Brain microvascular endothelial cell (primary cell): Measurements from ENCODE around the gene TADA2A.
A peak's percentile ranks its signal among the peaks of the same experiment; 100 is the strongest.

Experiments used
- DNase-seq: peaks from one replicate; pipeline ENCODE4 v3.0.0-alpha.2; 2020
- H3K27ac ChIP-seq: fragments of 250-450 bp; sonication (Bioruptor Pico); 2 replicates; pipeline ENCODE4 v1.5.1; 2020; ENCODE audit warnings: mild to moderate bottlenecking, moderate library complexity
- H3K27me3 ChIP-seq: fragments of 250-450 bp; sonication (Bioruptor Pico); replicated peaks from 2 replicates; pipeline ENCODE4 v1.5.1; 2020; ENCODE audit warnings: mild to moderate bottlenecking
- H3K36me3 ChIP-seq: fragments of 250-450 bp; sonication (Bioruptor Pico); replicated peaks from 2 replicates; pipeline ENCODE4 v1.5.1; 2020; ENCODE audit warnings: mild to moderate bottlenecking
- H3K4me3 ChIP-seq: 2 replicates; pipeline ENCODE4 v1.5.1; 2011; ENCODE audit warnings: low read depth, mild to moderate bottlenecking, control low read depth, low read length, moderate library complexity
- CTCF ChIP-seq: IDR thresholded peaks from 2 replicates; pipeline ENCODE4 v1.5.1; 2011; ENCODE audit warnings: low read depth, mild to moderate bottlenecking, moderate library complexity, low read length, control low read depth, inconsistent platforms; ENCODE audit errors: missing control alignments
- in situ Hi-C: cut with HindIII; loops from 2 replicates; pipeline ENCODE4 v1.10.0; 2017; ENCODE audit warnings: low sequenced_read_pairs, low pct_ligation_motif_present

The TADA2A gene

GRCh38 chr17:37489197-37490001 lies 82.7 kb downstream of the TADA2A start, which contains the start of gene DUSP14:
Gene DUSP14, plus strand, starts transcription at chr17:37489891. Its CDS starts 22,382 bp downstream, at chr17:37512273.
- peak; percentile 47 for DNase-seq
- H3K27ac ChIP-seq = peak within 1 kb of the TSS; percentile 95
- no peak for TF ChIP-seq CTCF
- H3K27me3 ChIP-seq = no peaks in the 10 kb centered on the region
- no peaks in the 10 kb centered on the region for H3K36me3 ChIP-seq
- in situ Hi-C loops = no loop called here
- H3K4me3 ChIP-seq = peak within 1 kb of the TSS; percentile 77

- Histone ChIP-seq H3K27ac (peak overlapping the region; percentile 82), H3K27me3 (no peaks in the 10 kb centered on the region), H3K36me3 (no peaks in the 10 kb centered on the region), H3K4me3 (peak overlapping the region; percentile 77)
- DNase-seq = peak; percentile 54
- in situ Hi-C loops = no loop called here
- TF ChIP-seq CTCF = no peak
These were observed 83.4 kb downstream of the TADA2A start for GRCh38 chr17:37490022-37490587.

GRCh38 chr17:37490638-37491614 lies 84.2 kb downstream of the TADA2A start:
- H3K4me3 ChIP-seq = peak overlapping the region; percentile 77
- no peak for TF ChIP-seq CTCF
- in situ Hi-C loops = no loop called here
- DNase-seq = peak; percentile 84
- no peaks in the 10 kb centered on the region for H3K36me3 ChIP-seq
- no peaks in the 10 kb centered on the region for H3K27me3 ChIP-seq
- peak overlapping the region; percentile 82 for H3K27ac ChIP-seq

GRCh38 chr17:37492167-37492566 lies 85.5 kb downstream of the TADA2A start:
- H3K36me3 ChIP-seq = no peaks in the 10 kb centered on the region
- H3K27ac ChIP-seq = peak overlapping the region; percentile 82
- H3K4me3 ChIP-seq = peak overlapping the region; percentile 77
- TF ChIP-seq CTCF = no peak
- no peaks in the 10 kb centered on the region for H3K27me3 ChIP-seq
- in situ Hi-C loops = no loop called here
- DNase-seq = no peak

- DNase-seq = peak; percentile 83
- no peak overlapping the region for H3K4me3 ChIP-seq
- H3K36me3 ChIP-seq = no peaks in the 10 kb centered on the region
- TF ChIP-seq CTCF = no peak
- peak overlapping the region; percentile 69 for H3K27ac ChIP-seq
- in situ Hi-C loops = no loop called here
- H3K27me3 ChIP-seq = no peaks in the 10 kb centered on the region
These were observed 86.8 kb downstream of the TADA2A start for GRCh38 chr17:37493249-37494027.
